HEK293 (cell line): ENCODE data around the gene KCNQ4.

Experiments
- CTCF ChIP-seq: fragments of 450-650 bp; formaldehyde crosslinking; IDR thresholded peaks from 2 replicates; pipeline ENCODE4 v1.5.1; 2016; ENCODE audit warnings: missing biosample characterization, missing genetic modification characterization
- KLF9 ChIP-seq: fragments of 450-650 bp; formaldehyde crosslinking; IDR thresholded peaks from 2 replicates; pipeline ENCODE4 v1.5.1; 2016; ENCODE audit warnings: missing biosample characterization, missing genetic modification characterization, low read depth
- PATZ1 ChIP-seq: fragments of 450-650 bp; formaldehyde crosslinking; IDR thresholded peaks from 2 replicates; pipeline ENCODE4 v1.5.1; 2016; ENCODE audit warnings: missing biosample characterization, missing genetic modification characterization
- YY1 ChIP-seq: fragments of 450-650 bp; formaldehyde crosslinking; IDR thresholded peaks from 2 replicates; pipeline ENCODE4 v1.5.1; 2018; ENCODE audit warnings: missing biosample characterization, missing genetic modification characterization
- ZBTB1 ChIP-seq: fragments of 450-650 bp; formaldehyde crosslinking; IDR thresholded peaks from 2 replicates; pipeline ENCODE4 v1.5.1; 2016; ENCODE audit warnings: missing biosample characterization, missing genetic modification characterization
- ZNF266 ChIP-seq: fragments of 450-650 bp; formaldehyde crosslinking; IDR thresholded peaks from 2 replicates; pipeline ENCODE4 v1.5.1; 2016; ENCODE audit warnings: missing biosample characterization, missing genetic modification characterization, low read depth
- ZNF302 ChIP-seq: fragments of 450-650 bp; formaldehyde crosslinking; IDR thresholded peaks from 2 replicates; pipeline ENCODE4 v1.5.1; 2016; ENCODE audit warnings: missing biosample characterization, missing genetic modification characterization, low read depth
- ZNF433 ChIP-seq: fragments of 450-650 bp; formaldehyde crosslinking; IDR thresholded peaks from 2 replicates; pipeline ENCODE4 v1.5.1; 2016; ENCODE audit warnings: missing biosample characterization, missing genetic modification characterization, low read depth
- ZNF529 ChIP-seq: fragments of 450-650 bp; formaldehyde crosslinking; IDR thresholded peaks from 2 replicates; pipeline ENCODE4 v1.5.1; 2017; ENCODE audit warnings: missing genetic modification characterization, missing biosample characterization; ENCODE audit not compliant: insufficient replicate concordance
- ZNF544 ChIP-seq: fragments of 450-650 bp; formaldehyde crosslinking; IDR thresholded peaks from 2 replicates; pipeline ENCODE4 v1.5.0; 2017; ENCODE audit warnings: missing biosample characterization, missing genetic modification characterization
- ZNF629 ChIP-seq: fragments of 450-650 bp; formaldehyde crosslinking; IDR thresholded peaks from 2 replicates; pipeline ENCODE4 v1.5.1; 2017; ENCODE audit warnings: missing biosample characterization, missing genetic modification characterization
- ZSCAN18 ChIP-seq: fragments of 450-650 bp; formaldehyde crosslinking; IDR thresholded peaks from 2 replicates; pipeline ENCODE4 v1.5.1; 2016; ENCODE audit warnings: missing biosample characterization, missing genetic modification characterization

- no peak for TF ChIP-seq ZNF266 (tag by site-specific recombination)
- TF ChIP-seq ZBTB1 (tag by site-specific recombination): no peak
- TF ChIP-seq YY1 (tag by site-specific recombination): no peak
- TF ChIP-seq ZNF302 (tag by site-specific recombination): no peak
- TF ChIP-seq ZNF529: no peak
- no peak for TF ChIP-seq CTCF (tag by site-specific recombination)
- TF ChIP-seq PATZ1 (tag by site-specific recombination): no peak
- no peak for TF ChIP-seq ZNF629 (tag by site-specific recombination)
- TF ChIP-seq KLF9 (tag by site-specific recombination): no peak
- no peak for TF ChIP-seq ZSCAN18 (tag by site-specific recombination)
- no peak for TF ChIP-seq ZNF433 (tag by site-specific recombination)
- TF ChIP-seq ZNF544 (tag by site-specific recombination): no peak
Observed at GRCh38 chr1:40845895-40846294, 62.3 kb downstream of the KCNQ4 start.
